HEK293 (cell line): ENCODE results near the gene NKD2.

Experiments used
- CTCF ChIA-PET: fragments of 350-600 bp; formaldehyde crosslinking; extraction: SDS; loops from one replicate; lab custom pipeline; 2021; ENCODE audit warnings: antibody characterized with exemption; lab: Yijun Ruan, JAX
- POLR2A ChIA-PET: fragments of 300-600 bp; formaldehyde crosslinking; extraction: SDS; loops from one replicate; lab custom pipeline; 2020; ENCODE audit warnings: antibody characterized with exemption, inconsistent platforms; lab: Yijun Ruan, JAX
- H3K27ac ChIP-seq: fragments of 200-500 bp; sonication (Bioruptor generic); 2 replicates; pipeline ENCODE4 v1.5.1; 2014; ENCODE audit warnings: low read depth, low read length, control low read depth, inconsistent platforms; ENCODE audit errors: extremely low read depth
- H3K36me3 ChIP-seq, 2 experiments: fragments of 200-500 bp in 1 of 2; sonication (Bioruptor generic) in 1 of 2; 1 replicate in 1 of 2; 2 replicates in 1 of 2; pipeline ENCODE4 v1.5.1; 2014 to 2017; ENCODE audit warnings: inconsistent platforms in 2 of 2, low read length in 2 of 2; ENCODE audit not compliant: control insufficient read depth in 2 of 2, insufficient read depth in 1 of 2
- H3K4me1 ChIP-seq: fragments of 200-500 bp; sonication (Bioruptor generic); 2 replicates; pipeline ENCODE4 v1.5.1; 2014; ENCODE audit warnings: mild to moderate bottlenecking, low read length, inconsistent platforms; ENCODE audit not compliant: control insufficient read depth, insufficient read depth
- H3K4me3 ChIP-seq: 2 replicates; pipeline ENCODE4 v1.5.1; 2011; ENCODE audit warnings: low read depth, mild to moderate bottlenecking, control low read depth, low read length, moderate library complexity
- H3K9me3 ChIP-seq: fragments of 200-500 bp; sonication (Bioruptor generic); 2 replicates; pipeline ENCODE4 v1.5.1; 2014; ENCODE audit warnings: low read depth, low read length, inconsistent platforms; ENCODE audit not compliant: control insufficient read depth, insufficient read depth
- EGR2 ChIP-seq: fragments of 450-650 bp; formaldehyde crosslinking; IDR thresholded peaks from 2 replicates; pipeline ENCODE4 v1.5.1; 2016; ENCODE audit warnings: low read depth, missing biosample characterization, missing genetic modification characterization
- FEZF1 ChIP-seq: fragments of 450-650 bp; formaldehyde crosslinking; IDR thresholded peaks from 2 replicates; pipeline ENCODE4 v1.5.1; 2016; ENCODE audit warnings: missing biosample characterization, missing genetic modification characterization
- GFI1B ChIP-seq: fragments of 450-650 bp; formaldehyde crosslinking; IDR thresholded peaks from 2 replicates; pipeline ENCODE4 v1.5.1; 2016; ENCODE audit warnings: missing biosample characterization, missing genetic modification characterization
- GLIS1 ChIP-seq: fragments of 450-650 bp; formaldehyde crosslinking; IDR thresholded peaks from 2 replicates; pipeline ENCODE4 v1.5.1; 2016; ENCODE audit warnings: missing biosample characterization, missing genetic modification characterization
- GLIS2 ChIP-seq: fragments of 450-650 bp; formaldehyde crosslinking; IDR thresholded peaks from 2 replicates; pipeline ENCODE4 v1.5.1; 2016; ENCODE audit warnings: missing biosample characterization, missing genetic modification characterization
- KLF10 ChIP-seq: fragments of 450-650 bp; IDR thresholded peaks from 2 replicates; pipeline ENCODE4 v1.5.1; 2018; ENCODE audit warnings: missing biosample characterization, mild to moderate bottlenecking, missing genetic modification characterization
- KLF7 ChIP-seq: fragments of 450-650 bp; formaldehyde crosslinking; IDR thresholded peaks from 2 replicates; pipeline ENCODE4 v1.5.1; 2016; ENCODE audit warnings: missing biosample characterization, missing genetic modification characterization, borderline replicate concordance
- SCRT2 ChIP-seq: fragments of 450-650 bp; formaldehyde crosslinking; IDR thresholded peaks from 2 replicates; pipeline ENCODE4 v1.5.1; 2016; ENCODE audit warnings: missing biosample characterization, missing genetic modification characterization
- SP2 ChIP-seq: fragments of 450-650 bp; formaldehyde crosslinking; IDR thresholded peaks from 2 replicates; pipeline ENCODE4 v1.5.1; 2016; ENCODE audit warnings: missing biosample characterization, missing genetic modification characterization
- SP3 ChIP-seq: fragments of 450-650 bp; formaldehyde crosslinking; IDR thresholded peaks from 2 replicates; pipeline ENCODE4 v1.5.1; 2016; ENCODE audit warnings: missing biosample characterization, missing genetic modification characterization
- WT1 ChIP-seq: fragments of 450-650 bp; formaldehyde crosslinking; IDR thresholded peaks from 2 replicates; pipeline ENCODE4 v1.5.1; 2016; ENCODE audit warnings: missing biosample characterization, missing genetic modification characterization
- ZBTB10 ChIP-seq: fragments of 450-650 bp; formaldehyde crosslinking; IDR thresholded peaks from 2 replicates; pipeline ENCODE4 v1.5.1; 2016; ENCODE audit warnings: missing biosample characterization, missing genetic modification characterization
- ZBTB8A ChIP-seq: fragments of 450-650 bp; formaldehyde crosslinking; IDR thresholded peaks from 2 replicates; pipeline ENCODE4 v1.5.1; 2016; ENCODE audit warnings: missing biosample characterization, missing genetic modification characterization
- ZFP41 ChIP-seq: fragments of 450-650 bp; formaldehyde crosslinking; IDR thresholded peaks from 2 replicates; pipeline ENCODE4 v1.5.1; 2016; ENCODE audit warnings: missing biosample characterization, missing genetic modification characterization, borderline replicate concordance
- ZNF114 ChIP-seq: fragments of 450-650 bp; formaldehyde crosslinking; IDR thresholded peaks from 2 replicates; pipeline ENCODE4 v1.5.0; 2017; ENCODE audit warnings: missing biosample characterization, missing genetic modification characterization
- ZNF202 ChIP-seq: fragments of 450-650 bp; formaldehyde crosslinking; IDR thresholded peaks from 2 replicates; pipeline ENCODE4 v1.5.1; 2016; ENCODE audit warnings: missing biosample characterization, missing genetic modification characterization, borderline replicate concordance
- ZNF223 ChIP-seq: fragments of 450-650 bp; formaldehyde crosslinking; IDR thresholded peaks from 2 replicates; pipeline ENCODE4 v1.5.1; 2016; ENCODE audit warnings: missing biosample characterization, missing genetic modification characterization
- ZNF335 ChIP-seq: fragments of 450-650 bp; formaldehyde crosslinking; conservative IDR thresholded peaks from 2 replicates; pipeline ENCODE4 v1.5.1; 2016; ENCODE audit warnings: missing biosample characterization, missing genetic modification characterization
- ZNF423 ChIP-seq: fragments of 450-650 bp; formaldehyde crosslinking; IDR thresholded peaks from 2 replicates; pipeline ENCODE4 v1.5.1; 2016; ENCODE audit warnings: missing biosample characterization, missing genetic modification characterization
- ZNF426 ChIP-seq: fragments of 450-650 bp; formaldehyde crosslinking; IDR thresholded peaks from 2 replicates; pipeline ENCODE4 v1.5.1; 2017; ENCODE audit warnings: missing biosample characterization, missing genetic modification characterization, mild to moderate bottlenecking, inconsistent platforms, moderate library complexity
- ZNF473 ChIP-seq: fragments of 450-650 bp; formaldehyde crosslinking; IDR thresholded peaks from 2 replicates; pipeline ENCODE4 v1.5.1; 2017; ENCODE audit warnings: missing biosample characterization, missing genetic modification characterization
- ZNF529 ChIP-seq: fragments of 450-650 bp; formaldehyde crosslinking; IDR thresholded peaks from 2 replicates; pipeline ENCODE4 v1.5.1; 2017; ENCODE audit warnings: missing genetic modification characterization, missing biosample characterization; ENCODE audit not compliant: insufficient replicate concordance
- ZNF561 ChIP-seq: fragments of 450-650 bp; IDR thresholded peaks from 2 replicates; pipeline ENCODE4 v1.5.1; 2018; ENCODE audit warnings: missing biosample characterization, missing genetic modification characterization, borderline replicate concordance
- ZNF600 ChIP-seq: fragments of 450-650 bp; formaldehyde crosslinking; IDR thresholded peaks from 2 replicates; pipeline ENCODE4 v1.5.1; 2016; ENCODE audit warnings: missing biosample characterization, missing genetic modification characterization
- ZNF660 ChIP-seq: fragments of 450-650 bp; IDR thresholded peaks from 2 replicates; pipeline ENCODE4 v1.5.1; 2018; ENCODE audit warnings: missing biosample characterization, mild to moderate bottlenecking, missing genetic modification characterization
- ZSCAN30 ChIP-seq: fragments of 450-650 bp; IDR thresholded peaks from 2 replicates; pipeline ENCODE4 v1.5.1; 2018; ENCODE audit warnings: missing biosample characterization, mild to moderate bottlenecking, missing genetic modification characterization, moderate library complexity
- TF ChIP-seq, protein P1 (sequence below): fragments of 450-650 bp; formaldehyde crosslinking; IDR thresholded peaks from 2 replicates; pipeline ENCODE4 v1.5.1; 2016; ENCODE audit warnings: missing biosample characterization, missing genetic modification characterization
- TF ChIP-seq, protein P2 (sequence below): fragments of 450-650 bp; formaldehyde crosslinking; IDR thresholded peaks from 2 replicates; pipeline ENCODE4 v1.5.1; 2016; ENCODE audit warnings: missing biosample characterization, missing genetic modification characterization
- TF ChIP-seq, protein P3 (sequence below): fragments of 450-650 bp; formaldehyde crosslinking; IDR thresholded peaks from 2 replicates; pipeline ENCODE4 v1.5.1; 2016; ENCODE audit warnings: missing biosample characterization, missing genetic modification characterization, low read depth

NKD2 gene

GRCh38 chr5:1008451-1009358 lies at the start of gene NKD2:
TSS of gene NKD2 (plus strand) at chr5:1008802. CDS start at chr5:1009058, 256 bp downstream.
- ChIA-PET CTCF (interaction anchor here (0.5 to 6.7 kb wide), 21 partner anchors 11 to 789 kb away, joined by 3 to 90 read pairs (median 4); no protein-coding TSS in a partner anchor), POLR2A (interaction anchor here (1.2 to 2.6 kb wide), 2 partner anchors 8 to 85 kb away, joined by 3 to 7 read pairs; no protein-coding TSS in a partner anchor)
- Histone ChIP-seq H3K9me3 (no peaks in the 10 kb centered on the region), H3K4me1 (peaks cover 23% of the 10 kb centered on the region), H3K4me3 (peak within 1 kb of the TSS; percentile 46), H3K36me3 (peaks cover 0 to 24% of the 10 kb centered on the region in 2 experiments; a peak in 1 of 3 replicates), H3K27ac (peak within 1 kb of the TSS; percentile 56; the same call in 1 of the 2 replicates)
- no peak for TF ChIP-seq ZNF423 (tag by site-specific recombination)
- peak; percentile 45; the same call in 1 of the 2 replicates for TF ChIP-seq ZBTB10 (tag by site-specific recombination)
- TF ChIP-seq ZNF600 (tag by site-specific recombination) = no peak
- TF ChIP-seq ZFP41 (tag by site-specific recombination) = no peak
- no peak for TF ChIP-seq ZNF223
- no peak for TF ChIP-seq ZNF202 (tag by site-specific recombination)
- TF ChIP-seq ZNF114 (tag by site-specific recombination) = no peak
- 0 out of 2 replicates have a peak, but pooled peaks have one; percentile 30 for TF ChIP-seq SP2
- TF ChIP-seq ZNF529 (tag by site-specific recombination) = no peak
- 0 out of 2 replicates have a peak, but pooled peaks have one; percentile 35 for TF ChIP-seq SCRT2 (tag by site-specific recombination)
- peak; percentile 58 for TF ChIP-seq SP3 (tag by site-specific recombination)
- TF ChIP-seq, protein P1, sequence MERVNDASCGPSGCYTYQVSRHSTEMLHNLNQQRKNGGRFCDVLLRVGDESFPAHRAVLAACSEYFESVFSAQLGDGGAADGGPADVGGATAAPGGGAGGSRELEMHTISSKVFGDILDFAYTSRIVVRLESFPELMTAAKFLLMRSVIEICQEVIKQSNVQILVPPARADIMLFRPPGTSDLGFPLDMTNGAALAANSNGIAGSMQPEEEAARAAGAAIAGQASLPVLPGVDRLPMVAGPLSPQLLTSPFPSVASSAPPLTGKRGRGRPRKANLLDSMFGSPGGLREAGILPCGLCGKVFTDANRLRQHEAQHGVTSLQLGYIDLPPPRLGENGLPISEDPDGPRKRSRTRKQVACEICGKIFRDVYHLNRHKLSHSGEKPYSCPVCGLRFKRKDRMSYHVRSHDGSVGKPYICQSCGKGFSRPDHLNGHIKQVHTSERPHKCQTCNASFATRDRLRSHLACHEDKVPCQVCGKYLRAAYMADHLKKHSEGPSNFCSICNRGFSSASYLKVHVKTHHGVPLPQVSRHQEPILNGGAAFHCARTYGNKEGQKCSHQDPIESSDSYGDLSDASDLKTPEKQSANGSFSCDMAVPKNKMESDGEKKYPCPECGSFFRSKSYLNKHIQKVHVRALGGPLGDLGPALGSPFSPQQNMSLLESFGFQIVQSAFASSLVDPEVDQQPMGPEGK (tag by site-specific recombination) = peak; percentile 31; the same call in 1 of the 2 replicates
- peak; percentile 29; the same call in 1 of the 2 replicates for TF ChIP-seq WT1 (tag by site-specific recombination)
- no peak for TF ChIP-seq ZNF426
- TF ChIP-seq KLF7 (tag by site-specific recombination) = no peak
- TF ChIP-seq ZNF473 (tag by site-specific recombination) = no peak
- no peak for TF ChIP-seq ZNF561 (tag by site-specific recombination)
- peak; percentile 92 for TF ChIP-seq GLIS2 (tag by site-specific recombination)
- peak; percentile 32; the same call in 1 of the 2 replicates for TF ChIP-seq ZNF660 (tag by site-specific recombination)
- TF ChIP-seq, protein P2, sequence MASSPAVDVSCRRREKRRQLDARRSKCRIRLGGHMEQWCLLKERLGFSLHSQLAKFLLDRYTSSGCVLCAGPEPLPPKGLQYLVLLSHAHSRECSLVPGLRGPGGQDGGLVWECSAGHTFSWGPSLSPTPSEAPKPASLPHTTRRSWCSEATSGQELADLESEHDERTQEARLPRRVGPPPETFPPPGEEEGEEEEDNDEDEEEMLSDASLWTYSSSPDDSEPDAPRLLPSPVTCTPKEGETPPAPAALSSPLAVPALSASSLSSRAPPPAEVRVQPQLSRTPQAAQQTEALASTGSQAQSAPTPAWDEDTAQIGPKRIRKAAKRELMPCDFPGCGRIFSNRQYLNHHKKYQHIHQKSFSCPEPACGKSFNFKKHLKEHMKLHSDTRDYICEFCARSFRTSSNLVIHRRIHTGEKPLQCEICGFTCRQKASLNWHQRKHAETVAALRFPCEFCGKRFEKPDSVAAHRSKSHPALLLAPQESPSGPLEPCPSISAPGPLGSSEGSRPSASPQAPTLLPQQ (tag by site-specific recombination) = no peak
- TF ChIP-seq ZSCAN30 (tag by site-specific recombination) = 0 out of 2 replicates have a peak, but pooled peaks have one; percentile 23
- TF ChIP-seq FEZF1 (tag by site-specific recombination) = no peak
- TF ChIP-seq, protein P3, sequence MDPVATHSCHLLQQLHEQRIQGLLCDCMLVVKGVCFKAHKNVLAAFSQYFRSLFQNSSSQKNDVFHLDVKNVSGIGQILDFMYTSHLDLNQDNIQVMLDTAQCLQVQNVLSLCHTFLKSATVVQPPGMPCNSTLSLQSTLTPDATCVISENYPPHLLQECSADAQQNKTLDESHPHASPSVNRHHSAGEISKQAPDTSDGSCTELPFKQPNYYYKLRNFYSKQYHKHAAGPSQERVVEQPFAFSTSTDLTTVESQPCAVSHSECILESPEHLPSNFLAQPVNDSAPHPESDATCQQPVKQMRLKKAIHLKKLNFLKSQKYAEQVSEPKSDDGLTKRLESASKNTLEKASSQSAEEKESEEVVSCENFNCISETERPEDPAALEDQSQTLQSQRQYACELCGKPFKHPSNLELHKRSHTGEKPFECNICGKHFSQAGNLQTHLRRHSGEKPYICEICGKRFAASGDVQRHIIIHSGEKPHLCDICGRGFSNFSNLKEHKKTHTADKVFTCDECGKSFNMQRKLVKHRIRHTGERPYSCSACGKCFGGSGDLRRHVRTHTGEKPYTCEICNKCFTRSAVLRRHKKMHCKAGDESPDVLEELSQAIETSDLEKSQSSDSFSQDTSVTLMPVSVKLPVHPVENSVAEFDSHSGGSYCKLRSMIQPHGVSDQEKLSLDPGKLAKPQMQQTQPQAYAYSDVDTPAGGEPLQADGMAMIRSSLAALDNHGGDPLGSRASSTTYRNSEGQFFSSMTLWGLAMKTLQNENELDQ (tag by site-specific recombination) = no peak
- no peak for TF ChIP-seq GFI1B (tag by site-specific recombination)
- TF ChIP-seq KLF10 (tag by site-specific recombination) = 0 out of 2 replicates have a peak, but pooled peaks have one; percentile 17
- TF ChIP-seq GLIS1 (tag by site-specific recombination) = peak; percentile 60
- peak; percentile 36 for TF ChIP-seq ZBTB8A (tag by site-specific recombination)
- TF ChIP-seq ZNF335 (tag by site-specific recombination) = peak; percentile 70
- TF ChIP-seq EGR2 (tag by site-specific recombination) = 0 out of 2 replicates have a peak, but pooled peaks have one; percentile 18
